GM21528 (cell line): ENCODE results near the gene TMEM108.
A peak's percentile ranks its signal among the peaks of the same experiment; 100 is the strongest.

ENCODE experiments used
- ATAC-seq: cut with Tn5 transposase; IDR thresholded peaks from one replicate; pipeline ENCODE4 v1.9.1; 2021; ENCODE audit warnings: mild to moderate bottlenecking, moderate library complexity; ENCODE audit not compliant: unreplicated experiment, low FRiP score

The TMEM108 gene

DNA sequence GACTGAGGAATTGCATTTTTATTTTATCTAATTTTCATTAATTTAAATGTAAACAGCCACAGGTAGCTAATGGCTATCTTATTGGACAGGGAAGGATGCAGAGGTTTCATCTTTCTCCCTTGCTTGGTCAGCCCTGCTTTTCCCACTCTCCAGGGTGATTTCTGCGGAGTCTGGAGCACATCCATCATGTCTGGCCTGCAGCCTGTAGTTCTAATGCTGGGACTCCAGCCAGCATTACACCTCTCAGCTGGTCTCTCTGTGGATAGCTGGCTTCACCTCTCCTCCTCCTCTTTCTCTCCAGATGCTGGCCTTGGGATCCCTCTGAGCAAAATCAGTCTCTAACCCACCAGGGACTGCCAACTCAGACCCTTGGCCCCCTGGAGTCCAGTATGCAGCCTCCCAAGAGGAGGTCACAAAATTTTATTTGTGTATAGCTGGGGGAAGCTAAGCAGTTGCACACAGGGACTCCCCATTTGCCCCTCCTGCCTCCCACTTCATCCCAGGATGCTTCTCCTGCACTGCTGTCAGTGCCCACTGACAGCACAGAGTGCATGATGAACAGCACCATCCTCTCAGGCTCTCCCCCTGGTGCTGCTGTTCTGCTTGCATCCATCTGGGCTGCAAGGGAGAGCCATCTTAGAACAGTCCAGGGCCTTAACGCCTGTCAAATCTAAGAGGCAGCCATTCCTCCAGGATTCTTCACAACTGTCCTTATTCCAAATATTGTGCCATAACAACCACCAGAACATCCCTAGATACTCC, 363.4 kb downstream of the TMEM108 start:
- ATAC-seq, result no peak

DNA sequence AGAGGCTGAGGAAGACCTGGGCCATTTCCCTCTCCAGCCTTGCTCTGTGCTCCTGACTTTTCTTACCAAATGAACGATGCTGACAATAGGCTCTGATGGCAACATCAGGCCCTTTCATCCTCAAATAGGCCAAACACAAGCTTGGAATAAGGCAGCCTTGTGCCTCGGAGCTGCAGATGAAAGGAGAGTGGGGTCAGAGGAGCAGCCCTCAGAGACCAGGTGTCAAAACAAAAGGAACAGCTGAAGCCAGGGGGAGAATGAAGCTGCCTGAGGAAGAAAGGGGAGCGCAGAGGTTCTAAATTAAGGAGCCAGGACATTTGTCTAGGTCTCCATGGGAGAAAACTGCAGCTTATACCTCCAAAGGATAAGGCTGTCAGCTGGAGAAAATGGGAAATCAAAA, 366.7 kb downstream of the TMEM108 start:
- no peak for ATAC-seq

DNA sequence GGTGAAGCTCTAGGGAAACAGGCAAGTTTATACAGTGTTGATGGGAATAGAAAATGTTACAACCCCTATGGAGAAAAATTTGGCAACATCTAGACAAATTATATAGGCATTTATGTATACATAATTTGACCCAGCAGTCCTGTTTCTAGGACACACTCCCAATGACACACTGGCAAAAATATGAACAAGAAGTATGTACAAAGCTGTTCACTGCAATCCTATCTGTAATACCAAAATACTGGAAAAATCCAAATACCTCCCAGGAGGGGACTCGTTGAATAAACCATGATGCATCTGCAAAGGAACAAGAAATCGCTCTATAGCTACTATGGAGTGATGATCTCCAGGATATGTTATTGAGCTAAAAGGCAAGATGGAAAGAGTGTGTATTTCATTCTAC, 370.2 kb downstream of the TMEM108 start:
- no peak for ATAC-seq

DNA sequence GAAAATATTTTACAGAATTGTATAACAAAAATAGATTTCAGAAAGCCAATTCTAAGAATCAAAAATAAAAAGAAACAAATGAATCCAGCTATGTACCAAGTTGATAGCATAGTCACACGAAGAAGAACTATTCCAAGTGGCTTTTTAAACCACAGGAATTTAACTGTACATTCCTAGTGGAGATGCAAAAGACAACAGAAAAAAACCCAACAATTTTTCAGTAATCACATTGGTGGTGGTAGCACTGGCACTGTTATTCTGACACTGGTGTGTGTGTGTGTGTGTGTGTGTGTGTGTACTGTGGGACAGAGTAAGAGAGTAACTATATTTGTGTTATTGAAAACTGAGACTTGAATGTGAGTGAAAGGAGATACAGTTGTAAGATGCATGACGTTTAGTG, 370.8 kb downstream of the TMEM108 start:
- no peak for ATAC-seq

DNA sequence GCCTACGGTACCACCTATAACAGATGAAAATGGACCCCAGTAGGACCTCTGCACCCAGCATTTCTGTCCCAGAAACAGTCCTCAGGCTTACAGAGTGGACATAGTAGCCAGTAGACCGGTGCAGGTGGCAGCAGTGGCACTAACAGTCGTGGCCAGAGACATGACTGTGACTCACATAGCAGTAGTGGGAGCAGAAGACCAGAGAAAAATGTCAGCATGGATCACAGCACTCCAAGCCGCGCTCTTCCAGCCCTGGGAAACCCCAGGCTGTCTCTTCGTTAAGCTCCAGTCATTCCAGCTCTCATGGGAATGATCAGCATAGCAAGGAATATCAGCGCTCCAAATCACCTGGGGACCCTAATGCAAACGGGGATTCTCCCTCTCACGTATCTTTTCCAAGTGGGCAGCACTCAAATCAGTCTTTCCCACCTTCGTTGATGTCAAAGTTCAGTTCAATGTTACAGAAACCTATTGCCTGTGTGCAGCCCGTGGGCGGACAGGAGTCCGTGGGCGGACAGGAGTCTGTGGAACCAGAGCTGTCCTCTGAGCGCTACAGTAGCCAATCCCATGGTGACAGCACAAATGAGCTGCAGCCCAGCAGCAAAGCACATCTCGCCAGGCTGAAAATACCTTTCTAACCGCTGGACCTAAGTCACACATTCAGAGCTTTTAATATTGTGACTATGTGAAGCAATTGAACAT, 372.2 kb downstream of the TMEM108 start:
- no peak for ATAC-seq

DNA sequence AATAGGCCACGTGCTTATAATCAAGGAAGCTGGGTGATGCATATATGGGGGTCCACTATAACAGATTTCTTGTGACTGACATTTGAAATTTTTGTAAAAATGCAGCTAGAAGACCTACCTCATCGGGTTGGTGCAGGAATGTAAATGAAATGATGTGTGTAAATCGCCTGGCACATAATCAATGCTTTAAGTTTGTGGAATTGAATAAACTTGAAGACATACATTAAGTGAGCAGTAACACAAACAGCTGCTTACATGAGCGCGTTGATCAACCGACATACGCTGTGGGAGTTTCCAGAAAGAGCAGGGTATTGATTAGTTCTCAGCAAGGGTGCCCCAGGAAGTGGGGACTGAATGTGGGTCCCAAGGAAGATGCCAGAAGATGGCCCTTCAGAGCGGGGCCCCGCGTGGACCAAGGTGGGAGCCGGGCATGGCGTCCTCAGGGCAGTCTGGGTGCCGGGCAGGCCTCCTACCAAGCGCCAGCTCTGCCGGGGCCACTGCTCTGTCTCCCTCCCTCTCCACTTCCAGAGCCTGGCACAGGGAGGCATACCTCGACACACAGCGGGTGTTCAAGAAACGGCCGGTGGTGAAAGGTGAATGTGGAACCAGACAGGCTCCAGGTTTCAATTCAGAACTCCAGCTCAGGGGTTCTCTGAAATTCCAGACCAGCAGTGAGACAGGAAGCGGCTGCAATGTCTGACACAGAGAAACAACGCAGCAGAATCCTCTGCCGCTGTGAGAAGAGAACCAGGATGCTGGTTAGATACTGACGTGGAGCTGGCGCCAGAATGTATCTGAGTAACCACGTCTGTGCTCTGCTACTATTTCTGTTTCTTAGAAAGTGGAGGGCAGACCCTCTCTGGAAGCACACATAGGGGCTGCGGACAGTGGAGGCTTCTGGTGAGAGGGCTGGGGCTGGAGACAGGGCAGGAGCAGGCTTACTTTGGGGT, 374.3 kb downstream of the TMEM108 start:
- no peak for ATAC-seq

DNA sequence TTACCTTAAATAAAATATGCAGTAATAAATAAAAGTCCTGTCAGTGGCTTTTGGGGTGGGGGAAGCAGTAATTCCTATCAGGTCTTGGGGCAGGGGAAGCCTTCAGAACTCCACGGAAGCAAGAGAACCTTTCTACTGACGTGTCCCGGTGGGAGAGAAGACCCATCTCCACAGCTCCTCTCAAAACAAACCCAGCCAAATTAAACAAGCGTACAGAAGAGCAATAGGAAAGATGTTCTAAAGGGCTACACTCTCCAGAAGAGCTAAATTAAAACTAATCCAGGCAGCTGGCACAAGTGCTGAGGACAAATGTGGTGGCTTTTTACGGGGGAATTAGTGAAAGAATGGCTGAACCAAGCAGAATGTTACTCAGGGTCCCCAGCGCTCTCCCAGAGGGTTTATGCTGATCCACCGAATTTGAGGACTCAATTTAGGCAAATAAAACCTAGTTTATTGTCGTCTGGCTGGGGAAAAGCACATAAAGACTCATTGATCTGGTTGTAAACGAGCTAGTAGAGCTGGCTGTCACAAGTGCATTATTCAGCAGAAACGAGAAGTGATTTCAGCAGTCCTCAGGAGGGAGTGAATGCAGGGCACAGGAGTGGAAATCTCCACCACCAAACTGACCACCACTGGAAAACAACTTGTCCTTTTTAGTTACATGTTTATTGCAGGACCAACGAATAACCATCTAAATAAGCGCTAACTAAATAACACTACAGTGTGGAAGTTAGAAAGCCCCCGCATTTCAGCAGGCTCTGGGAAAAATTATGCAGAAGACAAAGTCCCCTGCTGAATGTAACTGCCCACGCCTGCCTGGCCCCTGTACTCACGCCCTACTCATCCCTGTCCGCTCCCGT, 375.2 kb downstream of the TMEM108 start:
- ATAC-seq, result no peak

DNA sequence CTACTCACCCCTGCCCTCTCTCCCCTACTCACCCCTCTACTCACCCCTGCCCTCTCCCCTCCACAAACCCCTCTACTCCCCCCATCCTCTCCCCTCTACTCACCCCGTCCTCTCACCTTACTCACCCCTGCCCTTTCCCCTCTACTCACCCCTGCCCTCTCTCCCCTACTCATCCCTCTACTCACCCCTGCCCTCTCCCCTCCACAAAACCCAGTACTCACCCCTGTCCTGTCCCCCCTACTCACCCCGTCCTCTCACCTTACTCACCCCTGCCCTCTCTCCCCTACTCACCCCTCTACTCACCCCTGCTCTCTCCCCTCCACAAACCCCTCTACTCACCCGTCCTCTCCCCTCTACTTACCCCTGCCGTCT, 375.8 kb downstream of the TMEM108 start:
- no peak for ATAC-seq

DNA sequence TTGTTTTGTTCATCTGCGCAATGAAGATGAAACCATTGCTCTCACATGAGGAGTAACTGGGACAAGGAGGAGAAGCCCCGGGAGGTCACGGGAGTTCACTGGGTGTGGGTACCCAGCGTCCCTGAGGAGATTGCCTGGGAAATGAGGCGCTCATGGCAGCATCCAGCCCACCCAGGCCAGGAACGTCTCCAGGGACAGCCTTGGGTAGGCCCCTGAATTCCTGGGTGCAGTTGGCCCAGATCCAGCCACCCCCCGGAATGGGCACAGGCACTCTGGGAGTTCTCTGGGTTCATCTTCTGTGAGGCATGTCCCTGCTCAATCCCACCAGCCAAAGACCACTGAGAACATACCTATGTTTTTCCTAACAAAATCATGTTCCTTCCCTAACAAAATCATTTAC, 380.2 kb downstream of the TMEM108 start:
- ATAC-seq, result no peak

DNA sequence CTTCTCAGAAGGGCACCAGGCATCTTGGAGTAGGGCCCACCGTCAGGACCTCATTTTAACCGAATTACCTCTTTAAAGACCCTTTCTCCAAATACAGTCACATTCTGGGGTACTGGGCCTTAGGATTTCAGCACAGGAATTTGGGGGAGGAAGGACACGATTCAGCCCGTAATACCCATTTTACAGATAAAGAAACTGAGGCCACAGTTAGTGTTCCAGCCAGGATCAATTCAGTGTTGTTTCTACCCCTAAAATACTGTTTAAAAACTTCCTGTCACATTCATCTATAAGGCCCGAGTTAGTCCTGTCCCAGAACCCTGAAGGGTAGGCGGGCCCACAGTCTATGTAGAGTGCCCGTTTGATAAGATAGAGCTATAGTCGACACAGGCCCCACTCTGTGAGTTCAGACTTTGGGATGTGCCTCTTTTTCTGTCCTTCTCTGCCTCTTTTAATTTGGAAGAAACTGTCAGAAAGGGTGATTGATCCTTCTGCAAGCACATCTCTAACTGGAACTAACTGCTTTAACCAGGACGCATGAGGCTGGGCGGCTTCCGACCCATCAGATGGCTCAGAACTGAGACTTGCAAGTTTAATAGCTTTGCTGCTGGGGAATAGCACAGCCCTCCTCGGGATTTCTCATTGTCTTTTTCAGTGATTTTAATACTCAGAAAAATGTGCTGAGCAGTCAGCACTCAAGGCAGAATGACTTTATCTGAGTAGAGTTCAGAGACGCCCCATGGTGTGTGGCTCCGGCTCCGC, 381.1 kb downstream of the TMEM108 start:
- ATAC-seq, result no peak

DNA sequence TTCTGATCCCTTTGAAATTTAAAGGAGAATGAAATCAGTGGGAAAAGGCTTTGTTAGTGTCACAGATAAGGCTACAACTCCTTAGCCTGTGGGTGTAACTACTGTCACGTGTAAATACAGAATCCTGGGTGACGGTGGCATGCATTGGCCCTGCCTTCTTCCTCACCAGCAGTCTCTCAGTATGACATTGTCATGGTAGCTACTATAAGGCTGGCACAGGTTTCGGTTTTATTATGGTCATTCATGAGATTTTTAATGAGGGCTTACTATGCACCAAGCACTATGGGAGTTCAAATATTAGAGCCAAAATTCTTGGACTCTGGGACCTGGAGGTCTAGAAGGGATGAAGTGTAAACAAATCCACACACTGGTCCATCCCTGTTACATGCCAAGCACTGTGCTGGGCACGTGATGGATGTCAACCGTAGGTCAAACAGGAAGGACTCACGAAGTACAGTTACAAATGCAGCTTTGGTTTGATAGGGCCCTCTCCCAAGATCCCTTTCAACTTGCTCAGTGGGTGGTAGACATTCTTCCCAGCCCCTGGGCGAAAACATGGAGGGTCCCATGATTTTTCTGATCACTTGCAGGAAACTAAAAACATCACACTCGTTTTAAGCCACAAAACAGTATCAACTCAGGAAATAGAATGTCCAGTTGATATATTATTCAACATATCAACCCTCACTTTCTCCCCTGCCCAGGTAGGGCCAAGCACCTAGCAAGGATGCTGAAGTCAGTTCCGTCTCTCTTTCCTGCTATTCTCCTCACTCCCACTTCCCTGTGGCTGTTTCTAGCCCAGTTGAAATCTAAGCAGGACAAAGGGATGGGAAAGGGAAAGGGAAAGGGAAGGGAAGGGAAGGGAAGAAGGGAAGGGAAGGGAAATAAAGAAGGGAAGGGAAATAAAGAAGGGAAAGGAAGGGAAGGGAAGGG, 387.0 kb downstream of the TMEM108 start:
- no peak for ATAC-seq

DNA sequence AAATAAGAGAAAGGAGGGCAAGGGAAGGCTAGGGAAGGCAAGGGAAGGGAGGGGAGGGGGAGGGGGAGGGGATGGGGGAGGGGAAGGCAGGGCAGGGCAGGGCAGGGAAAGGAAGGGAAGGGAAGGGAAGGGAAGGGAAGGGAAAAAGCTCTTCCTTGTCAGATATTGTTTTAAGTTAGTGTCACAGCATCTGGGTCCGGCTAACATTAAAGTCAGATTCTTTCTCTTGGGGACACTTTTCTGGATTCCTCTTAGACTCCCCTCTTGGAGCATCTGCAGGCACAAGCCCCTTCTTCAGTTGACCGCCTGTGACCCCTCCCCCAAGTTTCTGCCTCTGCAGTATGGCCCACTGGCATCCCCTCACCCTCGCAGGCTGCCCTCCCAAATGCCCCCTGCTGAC, 387.7 kb downstream of the TMEM108 start:
- ATAC-seq, result no peak

DNA sequence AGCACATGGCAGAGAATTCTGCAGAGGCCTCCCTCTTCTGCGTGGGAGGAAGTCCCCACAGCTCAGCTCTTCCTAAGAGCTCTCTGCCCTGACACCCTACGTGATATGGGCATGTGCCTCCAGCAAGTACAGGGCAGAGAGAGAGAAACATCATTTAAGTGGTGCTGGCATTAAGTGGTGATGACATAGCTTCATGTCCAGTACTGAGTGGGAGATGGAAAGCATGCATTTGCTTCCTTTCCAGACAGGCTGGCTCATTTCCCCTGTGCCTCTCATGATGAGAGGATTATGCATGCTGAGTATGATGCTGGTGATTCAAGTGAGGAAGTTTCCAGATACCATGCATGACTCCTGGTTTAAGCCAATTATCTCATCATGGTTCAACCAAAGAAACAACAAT, 388.5 kb downstream of the TMEM108 start:
- no peak for ATAC-seq

DNA sequence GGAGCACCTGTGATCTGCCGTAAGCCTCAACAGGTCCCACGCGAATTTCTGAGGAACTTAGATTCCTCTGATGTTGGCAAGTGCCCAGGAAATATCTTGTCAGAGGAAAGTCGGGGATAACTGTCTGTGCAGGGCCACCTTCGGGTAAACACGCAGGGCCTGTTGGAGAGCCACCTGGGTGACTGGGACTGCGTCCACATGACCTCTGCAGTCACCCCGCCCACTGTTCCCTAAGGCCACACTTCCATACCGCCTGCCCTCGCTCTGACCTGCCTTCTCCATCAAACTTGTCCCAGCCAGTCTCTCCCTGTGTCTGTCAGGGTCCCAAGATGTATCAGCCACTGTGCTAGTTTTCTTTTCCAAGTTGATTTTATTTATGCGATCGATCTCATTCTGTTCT, 390.4 kb downstream of the TMEM108 start:
- no peak for ATAC-seq

DNA sequence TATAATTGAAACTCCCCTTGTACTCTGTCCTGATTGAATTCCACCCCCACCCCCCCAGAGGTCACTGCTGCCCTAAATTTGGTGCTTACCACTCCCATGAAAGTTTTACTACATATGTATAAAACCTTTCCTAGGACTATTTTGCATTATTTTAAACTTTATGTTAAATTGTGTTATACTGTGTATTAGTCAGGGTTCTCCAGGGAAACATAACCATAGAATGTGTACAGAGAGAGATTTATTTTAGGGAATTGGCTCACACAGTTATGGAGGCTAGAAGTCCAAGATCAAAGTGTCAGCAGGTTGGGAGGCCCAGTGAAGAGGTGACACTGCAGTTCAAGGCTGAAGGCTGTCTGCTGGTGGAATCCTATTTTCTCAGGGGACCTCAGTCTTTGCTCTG, 390.9 kb downstream of the TMEM108 start:
- ATAC-seq, result no peak

DNA sequence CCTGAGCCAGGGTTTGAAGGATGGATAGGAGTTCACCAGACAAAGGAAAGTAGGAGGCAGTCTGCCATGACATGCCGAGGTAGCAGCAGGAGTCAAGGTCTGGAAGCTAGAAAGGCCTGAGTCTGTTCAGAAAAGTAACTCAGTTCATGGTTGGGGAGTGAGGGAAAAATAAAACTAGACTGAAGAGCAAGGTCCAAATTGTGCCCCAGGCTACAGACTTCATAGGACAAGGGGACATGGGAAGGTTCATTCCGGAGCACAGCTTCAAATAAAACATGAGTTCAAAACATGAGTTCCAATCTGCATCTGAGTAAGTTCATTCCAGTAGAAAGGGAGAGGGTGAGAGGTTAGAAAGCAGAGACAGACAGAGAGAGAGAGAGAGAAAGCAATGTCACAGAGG, 401.4 kb downstream of the TMEM108 start:
- no peak for ATAC-seq

DNA sequence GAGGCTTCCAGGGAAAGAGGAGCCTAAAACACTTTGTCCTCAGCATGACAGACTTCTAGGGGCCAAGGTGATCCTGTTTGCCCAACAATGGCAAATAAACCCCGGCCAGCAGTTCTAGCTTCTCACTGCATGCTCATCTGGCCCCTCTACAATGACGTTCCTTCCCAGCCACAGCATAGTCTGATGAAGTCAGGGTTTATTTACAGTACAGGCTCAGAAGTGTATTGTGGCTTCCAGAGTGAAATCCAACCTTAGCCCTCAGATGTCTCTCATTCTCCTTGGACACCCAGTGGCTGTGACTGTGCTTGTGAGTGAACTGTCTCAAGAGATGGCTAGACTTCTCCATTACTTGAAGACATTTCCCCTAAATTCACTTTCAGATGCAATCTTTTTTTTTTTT, 402.5 kb downstream of the TMEM108 start:
- ATAC-seq, result no peak

DNA sequence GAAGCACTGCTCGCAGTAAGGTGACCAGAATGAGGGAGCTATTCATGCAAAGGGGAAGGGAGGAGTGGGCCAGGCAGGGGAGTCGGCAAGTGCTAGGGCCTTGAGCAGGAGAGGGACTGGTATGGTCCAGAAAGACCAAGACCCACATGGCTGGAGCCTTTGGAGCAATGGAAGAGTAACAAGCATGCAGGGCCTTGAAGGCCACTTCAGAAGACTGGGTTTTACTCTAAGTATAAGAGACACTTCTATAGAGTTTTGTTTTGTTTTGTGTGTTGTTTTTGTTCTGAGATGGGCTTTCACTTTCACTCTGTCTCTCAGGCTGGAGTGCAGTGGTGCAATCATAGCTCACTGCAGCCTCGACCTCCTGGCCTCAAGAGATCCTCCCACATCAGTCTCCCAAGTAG, 403.7 kb downstream of the TMEM108 start:
- ATAC-seq, result peak; percentile 68

DNA sequence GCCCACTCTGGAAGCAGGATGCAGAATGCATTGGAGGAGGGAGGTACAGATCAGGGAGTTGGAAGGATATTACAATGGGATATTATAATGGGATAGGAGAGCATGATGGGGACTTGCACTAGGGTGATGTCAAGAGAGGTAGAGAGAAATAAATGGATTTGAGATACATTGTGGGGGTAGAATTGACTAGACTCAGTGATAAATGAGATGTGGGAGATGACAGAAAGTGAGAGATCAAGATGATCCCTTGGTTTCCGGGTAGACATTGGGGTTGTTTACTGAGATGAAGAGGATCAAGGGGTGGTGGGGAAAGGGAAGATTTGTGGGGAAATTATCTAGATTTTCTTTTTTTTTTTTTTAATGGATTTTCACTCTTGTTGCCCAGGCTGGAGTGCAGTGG, 404.3 kb downstream of the TMEM108 start:
- ATAC-seq, result no peak
